A549 (cell line): ENCODE data around the gene PSMD14. TPM values are rescaled to one million over a fixed set of nuclear protein-coding genes. Genes with fewer than 3 reads are reported as not detected.

Experiments
- ATAC-seq, 2 experiments: fragments of 200-7000 bp in 1 of 2; fragments of >200 bp in 1 of 2; cut with Nextera tagmentation in 1 of 2; cut with Tn5 transposase in 1 of 2; 3 replicates each; pipeline versions ENCODE4 v1.8.0 to v1.9.1; 2018 to 2020; ENCODE audit warnings: mild to moderate bottlenecking in 1 of 2, moderate library complexity in 1 of 2
- CTCF ChIA-PET: fragments of 300-600 bp; sonication (Branson Sonifier 250); formaldehyde crosslinking; extraction: SDS; loops from one replicate; lab custom pipeline; 2021; ENCODE audit warnings: antibody characterized with exemption, inconsistent platforms; lab: Yijun Ruan, JAX
- POLR2A ChIA-PET: fragments of 350-600 bp; formaldehyde crosslinking; extraction: SDS; loops from one replicate; lab custom pipeline; 2021; ENCODE audit warnings: antibody characterized with exemption, inconsistent platforms; lab: Yijun Ruan, JAX
- DNase-seq, 2 experiments: peaks; one replicate each; pipeline versions ENCODE4 v3.0.0 to v3.0.0-alpha.2; 2011 to 2016; ENCODE audit warnings: low read depth in 1 of 2, low spot score in 1 of 2
- FAIRE-seq: peaks from 2 replicates; lab custom pipeline; 2011; peaks lifted over from hg19 to GRCh38; lab: Jason Lieb, UNC
- H3K27ac ChIP-seq, 2 experiments: fragments of >200 bp; sonication (Bioruptor Twin); formaldehyde crosslinking; 3 replicates each; pipeline ENCODE4 v1.5.1; 2016 to 2017
- H3K4me1 ChIP-seq: fragments of >200 bp; sonication (Bioruptor Twin); formaldehyde crosslinking; 3 replicates; pipeline ENCODE4 v1.6.1; 2016
- H3K4me2 ChIP-seq: fragments of >200 bp; sonication (Bioruptor Twin); formaldehyde crosslinking; 3 replicates; pipeline ENCODE4 v1.6.1; 2016
- H3K4me3 ChIP-seq: fragments of >200 bp; sonication (Bioruptor Twin); formaldehyde crosslinking; 3 replicates; pipeline ENCODE4 v1.5.1; 2016
- H3K9me3 ChIP-seq: fragments of >200 bp; sonication (Bioruptor Twin); formaldehyde crosslinking; 3 replicates; pipeline ENCODE4 v1.6.1; 2016
- CBX2 ChIP-seq: fragments of 200-600 bp; sonication (generic); IDR thresholded peaks from 2 replicates; pipeline ENCODE4 v1.6.1; 2016; ENCODE audit warnings: low read depth, mild to moderate bottlenecking, borderline replicate concordance
- CBX8 ChIP-seq: fragments of 200-600 bp; sonication (generic); IDR thresholded peaks from 2 replicates; pipeline ENCODE4 v1.6.1; 2016
- CEBPB ChIP-seq, 2 experiments: fragments of >200 bp in 1 of 2; sonication (Bioruptor Twin) in 1 of 2; formaldehyde crosslinking in 1 of 2; IDR thresholded peaks; 2 replicates each; pipeline ENCODE4 v1.6.1; 2012 to 2016
- CHD2 ChIP-seq: fragments of 150-350 bp; IDR thresholded peaks from 2 replicates; pipeline ENCODE4 v1.6.1; 2014; ENCODE audit warnings: low read length; ENCODE audit not compliant: partially characterized antibody
- CHD4 ChIP-seq: fragments of 200-600 bp; sonication (generic); IDR thresholded peaks from 2 replicates; pipeline ENCODE4 v1.6.1; 2016; ENCODE audit warnings: antibody characterized with exemption, mild to moderate bottlenecking, borderline replicate concordance
- EHMT2 ChIP-seq: fragments of 200-600 bp; sonication (generic); IDR thresholded peaks from 2 replicates; pipeline ENCODE4 v1.6.1; 2016; ENCODE audit warnings: antibody characterized with exemption, low read depth, mild to moderate bottlenecking, moderate library complexity
- EP300 ChIP-seq, 2 experiments: fragments of >200 bp; sonication (Bioruptor Twin); formaldehyde crosslinking; IDR thresholded peaks; 2 replicates in 1 of 2; 3 replicates in 1 of 2; pipeline ENCODE4 v1.6.1; 2016 to 2017
- FOSL2 ChIP-seq, 2 experiments: fragments of 450-650 bp in 1 of 2; fragments of >200 bp in 1 of 2; sonication (Bioruptor Twin) in 1 of 2; formaldehyde crosslinking; IDR thresholded peaks; 2 replicates each; pipeline versions ENCODE4 v1.5.0 to v1.6.1; 2016 to 2020; ENCODE audit warnings: mild to moderate bottlenecking in 1 of 2, moderate library complexity in 1 of 2
- HOXB13 ChIP-seq: fragments of 250-450 bp; sonication (Bioruptor Pico); IDR thresholded peaks from 2 replicates; pipeline ENCODE4 v1.5.0; 2020; ENCODE audit warnings: low read depth, mild to moderate bottlenecking, moderate library complexity
- JUN ChIP-seq, 2 experiments: fragments of >200 bp; sonication (Bioruptor Twin); formaldehyde crosslinking; IDR thresholded peaks; 2 replicates in 1 of 2; 3 replicates in 1 of 2; pipeline ENCODE4 v1.6.1; 2016 to 2017
- JUNB ChIP-seq: fragments of >200 bp; sonication (Bioruptor Twin); formaldehyde crosslinking; IDR thresholded peaks from 2 replicates; pipeline ENCODE4 v1.6.1; 2016
- MAX ChIP-seq: IDR thresholded peaks from 2 replicates; pipeline ENCODE4 v1.6.1; 2012
- NPAS2 ChIP-seq: fragments of 250-450 bp; sonication (Bioruptor Pico); IDR thresholded peaks from 2 replicates; pipeline ENCODE4 v1.8.0; 2022; ENCODE audit warnings: mild to moderate bottlenecking, moderate library complexity, borderline replicate concordance
- TP53 ChIP-seq: fragments of 250-450 bp; sonication (Bioruptor Pico); IDR thresholded peaks from 2 replicates; pipeline ENCODE4 v1.5.0; 2021; ENCODE audit warnings: mild to moderate bottlenecking, moderate library complexity
- USF2 ChIP-seq: fragments of 450-650 bp; IDR thresholded peaks from 2 replicates; pipeline ENCODE4 v1.6.1; 2014; ENCODE audit warnings: antibody characterized with exemption
- ZFP36 ChIP-seq: fragments of 450-650 bp; IDR thresholded peaks from 2 replicates; pipeline ENCODE4 v1.6.1; 2014; ENCODE audit warnings: borderline replicate concordance; ENCODE audit not compliant: partially characterized antibody
- ZNF302 ChIP-seq: fragments of 250-450 bp; sonication (Bioruptor Pico); IDR thresholded peaks from 2 replicates; pipeline ENCODE4 v1.9.0; 2021; ENCODE audit warnings: inconsistent platforms, mild to moderate bottlenecking, moderate library complexity
- WGBS: methylation state at CpG from one replicate; pipeline ENCODE4 v1.1.6; 2017; ENCODE audit errors: missing lambda C conversion rate; 5-methylcytosine and 5-hydroxymethylcytosine counted together
- polyA plus RNA-seq, 4 experiments: library from polyadenylated mRNA; depleted of rRNA in 3 of 4; stranded (reverse); fragments of >200 nt; fragmentation: RNase III in 1 of 4; extraction: RNeasy Plus Mini Kit Qiagen cat#74134 plus additional on column Dnase treatment in 1 of 4; gene quantifications; 2 replicates in 3 of 4; 3 replicates in 1 of 4; pipeline ENCODE4 v1.2.3, GENCODE V29; 2011 to 2017

The PSMD14 gene
- polyA plus RNA-seq, 2 of the 4 experiments (the other 2 are of a cell fraction), result 166 to 218 TPM

- H3K4me1 ChIP-seq, result no peaks in the 10 kb centered on the region
- TF ChIP-seq ZNF302 (CRISPR knock-in tag), result no peak
- TF ChIP-seq FOSL2 (IDR thresholded peaks at IDR 0.05), result no peak
- TF ChIP-seq FOSL2 (CRISPR knock-in tag; IDR thresholded peaks at IDR 0.05), result no peak
- TF ChIP-seq MAX, result no peak
- TF ChIP-seq ZFP36, result no peak
- no peak for TF ChIP-seq TP53
- TF ChIP-seq USF2, result no peak
- no peak for TF ChIP-seq CBX8
- TF ChIP-seq JUNB, result no peak
- TF ChIP-seq EP300 (IDR thresholded peaks at IDR 0.05), result no peak
- TF ChIP-seq, all 56 proteins: peak for 0
- Histone ChIP-seq H3K4me2 (no peak overlapping the region), H3K9me3 (no peaks in the 10 kb centered on the region), H3K27ac (no peak overlapping the region), H3K4me3 (no peak overlapping the region)
- 72% methylated on average over 3 of the region's 3 CpGs for WGBS
- no peak for DNase-seq
- ChIA-PET POLR2A (no interaction called here), CTCF (no interaction called here)
- no peak for ATAC-seq
- no peak for FAIRE-seq
Observed at GRCh38 chr2:161419638-161420190, 111.5 kb downstream of the PSMD14 start.

- Histone ChIP-seq H3K4me2 (no peak overlapping the region), H3K4me1 (no peaks in the 10 kb centered on the region), H3K27ac (no peak overlapping the region), H3K4me3 (no peak overlapping the region), H3K9me3 (no peaks in the 10 kb centered on the region)
- POLR2A ChIA-PET, result no interaction called here
- DNase-seq (no peak), ATAC-seq (no peak), FAIRE-seq (no peak)
- CTCF ChIA-PET, result no interaction called here
- 76% methylated on average over 11 of the region's 11 CpGs for WGBS
- TF ChIP-seq HOXB13 (CRISPR knock-in tag) (no peak), CHD2 (no peak), CEBPB (IDR thresholded peaks at IDR 0.05) (no peak), MAX (no peak), ZNF302 (CRISPR knock-in tag) (no peak), ZFP36 (no peak)
- TF ChIP-seq, all 56 proteins: peak for 0
Observed at GRCh38 chr2:161420406-161421074, 112.3 kb downstream of the PSMD14 start.

GRCh38 chr2:161421686-161422085, 113.5 kb downstream of the PSMD14 start:
- Histone ChIP-seq H3K4me3 (no peak overlapping the region), H3K4me2 (no peak overlapping the region), H3K27ac (no peak overlapping the region), H3K4me1 (no peaks in the 10 kb centered on the region), H3K9me3 (no peaks in the 10 kb centered on the region)
- CTCF ChIA-PET, result no interaction called here
- POLR2A ChIA-PET, result no interaction called here
- DNase-seq (no peak), FAIRE-seq (no peak), ATAC-seq (no peak)
- no peak for TF ChIP-seq EHMT2
- no peak for TF ChIP-seq NPAS2 (CRISPR knock-in tag)
- TF ChIP-seq HOXB13 (CRISPR knock-in tag), result no peak
- TF ChIP-seq CHD4, result no peak
- no peak for TF ChIP-seq JUN (IDR thresholded peaks at IDR 0.05)
- no peak for TF ChIP-seq CBX2
- TF ChIP-seq ZNF302 (CRISPR knock-in tag), result no peak
- 62% methylated on average over 2 of the region's 2 CpGs for WGBS
